Mesothelial cell of epicardium (in vitro differentiated cells): ENCODE measurements around the gene HOMER2. TPM values are rescaled to one million over a fixed set of nuclear protein-coding genes. Genes with fewer than 3 reads are reported as not detected.

Source experiments
- DNase-seq, 2 experiments: peaks; one replicate each; pipeline ENCODE4 v3.0.0; 2021; ENCODE audit warnings: low spot score in 2 of 2; ENCODE audit not compliant: unreplicated experiment in 2 of 2
- H3K27ac Mint-ChIP-seq: 2 replicates; pipeline ENCODE4 v1.8.0; 2021; ENCODE audit warnings: mixed read lengths
- H3K27me3 Mint-ChIP-seq: 2 replicates; pipeline ENCODE4 v1.8.0; 2021; ENCODE audit warnings: low read depth, mixed read lengths
- H3K36me3 Mint-ChIP-seq: 2 replicates; pipeline ENCODE4 v1.8.0; 2021; ENCODE audit warnings: mixed read lengths
- H3K4me1 Mint-ChIP-seq: 2 replicates; pipeline ENCODE4 v1.8.0; 2021; ENCODE audit warnings: mixed read lengths
- H3K4me3 Mint-ChIP-seq: 2 replicates; pipeline ENCODE4 v1.8.0; 2021; ENCODE audit warnings: mild to moderate bottlenecking, moderate library complexity, mixed read lengths
- H3K9me3 Mint-ChIP-seq: 2 replicates; pipeline ENCODE4 v1.8.0; 2021; ENCODE audit warnings: mixed read lengths
- total RNA-seq: library from RNA; stranded (reverse); gene quantifications from 3 replicates; pipeline ENCODE4 v1.2.1, GENCODE V29; 2021
- TF ChIP-seq, protein P1 (sequence below): fragments of 200-600 bp; sonication (generic); IDR thresholded peaks from one replicate; pipeline ENCODE4 v1.5.0; 2021; ENCODE audit warnings: antibody characterized with exemption; ENCODE audit not compliant: unreplicated experiment

The HOMER2 gene
- total RNA-seq, 1 donor from 2014 or later, result 15.9 TPM

DNA sequence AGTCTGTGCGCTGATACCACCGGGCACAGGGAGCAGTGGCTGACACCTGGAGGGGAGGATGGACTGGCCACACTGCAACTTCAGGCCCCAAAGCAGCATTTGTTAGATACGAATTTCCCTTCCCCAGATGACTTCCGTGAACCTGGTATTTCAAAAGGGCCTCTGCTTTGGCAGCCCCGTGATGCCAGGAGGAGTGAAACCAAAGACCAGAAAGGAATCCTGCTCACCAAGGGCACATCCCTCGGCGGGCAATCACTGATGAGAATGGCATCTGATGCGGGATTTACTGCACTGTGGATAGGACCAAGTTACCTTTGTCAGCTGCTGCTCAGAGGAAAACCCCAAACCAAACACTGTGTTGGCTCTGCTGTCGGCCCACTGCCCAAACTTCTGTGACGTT is 77.6 kb downstream of the HOMER2 start:
- H3K27me3 Mint-ChIP-seq, result no peaks in the 10 kb centered on the region
- TF ChIP-seq, protein P1, sequence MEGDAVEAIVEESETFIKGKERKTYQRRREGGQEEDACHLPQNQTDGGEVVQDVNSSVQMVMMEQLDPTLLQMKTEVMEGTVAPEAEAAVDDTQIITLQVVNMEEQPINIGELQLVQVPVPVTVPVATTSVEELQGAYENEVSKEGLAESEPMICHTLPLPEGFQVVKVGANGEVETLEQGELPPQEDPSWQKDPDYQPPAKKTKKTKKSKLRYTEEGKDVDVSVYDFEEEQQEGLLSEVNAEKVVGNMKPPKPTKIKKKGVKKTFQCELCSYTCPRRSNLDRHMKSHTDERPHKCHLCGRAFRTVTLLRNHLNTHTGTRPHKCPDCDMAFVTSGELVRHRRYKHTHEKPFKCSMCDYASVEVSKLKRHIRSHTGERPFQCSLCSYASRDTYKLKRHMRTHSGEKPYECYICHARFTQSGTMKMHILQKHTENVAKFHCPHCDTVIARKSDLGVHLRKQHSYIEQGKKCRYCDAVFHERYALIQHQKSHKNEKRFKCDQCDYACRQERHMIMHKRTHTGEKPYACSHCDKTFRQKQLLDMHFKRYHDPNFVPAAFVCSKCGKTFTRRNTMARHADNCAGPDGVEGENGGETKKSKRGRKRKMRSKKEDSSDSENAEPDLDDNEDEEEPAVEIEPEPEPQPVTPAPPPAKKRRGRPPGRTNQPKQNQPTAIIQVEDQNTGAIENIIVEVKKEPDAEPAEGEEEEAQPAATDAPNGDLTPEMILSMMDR, result no peak
- H3K9me3 Mint-ChIP-seq, result no peaks in the 10 kb centered on the region
- no peaks in the 10 kb centered on the region for H3K4me1 Mint-ChIP-seq
- peaks cover 3% of the 10 kb centered on the region for H3K36me3 Mint-ChIP-seq
- no peak overlapping the region for H3K27ac Mint-ChIP-seq
- no peak for DNase-seq
- no peak overlapping the region for H3K4me3 Mint-ChIP-seq

DNA sequence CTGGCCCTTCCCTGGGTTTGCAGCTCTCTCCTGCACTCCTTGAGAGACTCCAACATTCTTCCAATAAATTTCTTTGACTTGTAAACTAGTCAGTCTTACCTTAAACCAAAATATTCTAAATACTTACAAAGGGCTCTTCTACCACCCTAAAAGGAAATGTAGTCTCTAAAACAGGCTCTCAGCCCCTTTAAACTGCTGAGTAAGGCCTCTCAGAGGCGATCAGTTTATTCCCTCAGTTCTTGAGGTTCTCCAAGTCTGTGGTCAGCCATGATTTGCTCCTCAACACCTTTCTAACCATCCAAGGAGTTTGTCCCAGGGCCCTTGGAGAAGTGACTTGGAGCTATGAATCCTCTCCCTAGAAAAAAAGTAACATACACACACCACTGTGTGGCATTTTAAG is 78.3 kb downstream of the HOMER2 start:
- Mint-ChIP-seq H3K36me3 (peaks cover 3% of the 10 kb centered on the region), H3K27ac (no peak overlapping the region), H3K4me3 (no peak overlapping the region), H3K4me1 (no peaks in the 10 kb centered on the region), H3K27me3 (no peaks in the 10 kb centered on the region), H3K9me3 (no peaks in the 10 kb centered on the region)
- no peak for DNase-seq
- TF ChIP-seq, protein P1, result no peak

DNA sequence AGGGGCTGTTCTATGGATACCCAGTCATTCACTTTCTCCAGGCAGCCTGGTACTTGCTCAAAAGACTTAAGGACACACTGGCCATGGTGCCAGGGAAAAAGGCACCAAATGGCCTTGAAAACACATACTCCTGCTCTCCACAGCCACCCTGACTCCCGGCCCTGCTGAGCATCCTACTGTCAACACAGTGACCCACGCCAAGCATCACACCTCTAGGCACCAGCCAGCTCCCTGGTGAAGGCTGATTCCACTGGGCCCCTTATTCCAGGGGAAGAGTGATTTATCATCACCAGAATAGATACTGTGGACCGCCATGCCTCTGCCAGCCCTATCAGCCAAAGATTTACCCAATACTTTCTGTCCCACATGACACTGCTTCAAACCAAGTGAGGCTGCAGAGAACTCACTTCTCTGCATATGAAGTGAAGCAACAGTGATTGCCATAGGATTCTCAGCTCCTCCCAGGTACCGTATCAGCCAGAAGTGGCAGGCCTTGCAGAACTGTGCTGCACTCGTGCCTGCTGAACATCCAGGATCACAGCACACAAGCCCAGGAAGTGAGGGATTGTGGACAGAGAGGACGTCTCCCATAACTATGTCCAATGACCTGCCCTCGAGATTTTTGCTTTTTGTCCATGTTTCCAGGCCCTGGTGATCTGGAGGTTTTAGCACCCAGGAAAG is 79.4 kb downstream of the HOMER2 start:
- H3K27ac Mint-ChIP-seq, result no peak overlapping the region
- peak in 1 of 2 experiments; percentile 9 for DNase-seq
- H3K27me3 Mint-ChIP-seq, result no peaks in the 10 kb centered on the region
- no peaks in the 10 kb centered on the region for H3K4me1 Mint-ChIP-seq
- H3K36me3 Mint-ChIP-seq, result peaks cover 3% of the 10 kb centered on the region
- no peaks in the 10 kb centered on the region for H3K9me3 Mint-ChIP-seq
- TF ChIP-seq, protein P1, result no peak
- H3K4me3 Mint-ChIP-seq, result no peak overlapping the region

DNA sequence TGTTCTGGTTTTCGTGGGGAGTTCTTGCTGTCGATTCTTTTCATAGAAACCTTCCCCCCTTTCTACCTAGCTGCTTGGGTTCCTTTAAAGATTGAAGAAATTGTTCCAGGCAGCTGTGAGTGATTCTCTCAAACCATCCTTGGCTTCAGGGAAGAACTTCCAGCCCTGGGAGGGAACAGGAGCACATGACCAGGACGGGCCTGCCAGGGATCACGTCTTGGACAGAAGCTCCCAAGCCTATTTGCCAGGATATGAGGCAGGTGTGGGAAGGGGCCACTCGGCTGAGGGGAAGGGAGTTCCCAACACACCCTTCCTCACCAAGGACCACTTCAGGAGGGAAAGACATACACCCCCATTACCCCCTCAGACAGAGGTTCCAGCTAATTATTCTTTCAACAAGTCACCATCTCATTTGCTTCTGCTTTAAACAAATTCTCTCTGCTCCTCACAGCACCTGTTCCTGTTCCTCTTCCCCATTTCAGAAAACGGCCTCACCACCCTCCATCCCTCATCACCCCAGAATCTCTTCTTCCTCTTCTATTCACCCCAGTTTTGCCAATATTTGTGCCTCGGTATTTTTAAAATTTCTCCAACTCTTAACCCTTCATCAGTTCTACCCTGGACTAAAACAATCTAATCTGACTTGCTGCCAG is 80.6 kb downstream of the HOMER2 start:
- TF ChIP-seq, protein P1, result no peak
- Mint-ChIP-seq H3K27me3 (no peaks in the 10 kb centered on the region), H3K36me3 (peaks cover 3% of the 10 kb centered on the region), H3K4me1 (no peaks in the 10 kb centered on the region), H3K4me3 (no peak overlapping the region), H3K9me3 (no peaks in the 10 kb centered on the region), H3K27ac (no peak overlapping the region)
- no peak for DNase-seq

DNA sequence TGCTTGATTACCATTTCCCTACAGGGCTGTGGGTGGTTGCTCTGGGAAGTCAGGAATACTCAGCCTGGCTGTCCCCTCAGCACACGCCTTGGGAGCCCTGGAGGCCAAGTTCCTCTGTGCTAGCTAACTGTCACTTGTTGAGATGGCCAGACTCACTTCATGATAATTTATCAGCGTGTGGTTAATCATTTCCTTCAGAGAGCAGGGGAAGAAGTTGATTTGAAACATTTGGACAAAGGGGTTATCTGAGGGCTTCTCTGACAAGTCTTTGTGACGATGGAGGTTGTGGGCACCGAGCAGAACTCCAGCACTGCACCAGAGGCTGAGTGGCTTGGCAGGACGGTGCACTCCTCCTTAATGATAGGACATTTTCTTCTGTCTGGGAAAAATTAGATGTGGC is 81.2 kb downstream of the HOMER2 start:
- DNase-seq, result no peak
- TF ChIP-seq, protein P1, result no peak
- Mint-ChIP-seq H3K9me3 (no peaks in the 10 kb centered on the region), H3K4me1 (no peaks in the 10 kb centered on the region), H3K27me3 (no peaks in the 10 kb centered on the region), H3K27ac (no peak overlapping the region), H3K4me3 (no peak overlapping the region), H3K36me3 (peaks cover 3% of the 10 kb centered on the region)
